Left lung (tissue), 10 donors: ENCODE measurements around the gene MTFR2. TPM values are rescaled to one million over a fixed set of nuclear protein-coding genes. Genes with fewer than 3 reads are reported as not detected.

ENCODE experiments used
- ATAC-seq: fragments of 200-7000 bp; cut with Tn5 transposase; one replicate; pipeline ENCODE4 v1.9.1; 2020; ENCODE audit warnings: moderate library complexity
- DNase-seq, 4 donors: peaks; one replicate each; pipeline ENCODE4 v3.0.0-alpha.2; 2013 to 2020
- H3K27ac ChIP-seq, 2 donors: fragments of 200-600 bp; sonication (generic) in 1 of 2; one replicate each; pipeline versions ENCODE4 v1.5.0 to v1.8.0; 2020 to 2021
- H3K27me3 ChIP-seq, 2 donors: fragments of 200-600 bp; sonication (generic) in 1 of 2; one replicate each; pipeline versions ENCODE4 v1.5.0 to v1.8.0; 2020 to 2021
- H3K36me3 ChIP-seq, 2 donors: fragments of 200-600 bp; sonication (generic) in 1 of 2; one replicate each; pipeline versions ENCODE4 v1.5.0 to v1.8.0; 2020 to 2021
- H3K4me1 ChIP-seq, 2 donors: fragments of 200-600 bp; one replicate each; pipeline ENCODE4 v1.8.0; 2021
- H3K4me3 ChIP-seq, 2 donors: fragments of 200-600 bp; sonication (generic) in 1 of 2; one replicate each; pipeline versions ENCODE4 v1.5.0 to v1.8.0; 2020 to 2021; ENCODE audit warnings: mild to moderate bottlenecking in 1 of 2
- H3K9me3 ChIP-seq, 2 donors: fragments of 200-600 bp; sonication (generic) in 1 of 2; one replicate each; pipeline versions ENCODE4 v1.5.0 to v1.8.0; 2020 to 2021
- CTCF ChIP-seq, 2 donors: fragments of 200-600 bp; sonication (generic) in 1 of 2; IDR thresholded peaks; one replicate each; pipeline versions ENCODE4 v1.5.0 to v1.8.0; 2021; ENCODE audit warnings: antibody characterized with exemption in 2 of 2
- intact Hi-C, 2 donors: fragments of 100-400 bp; cut with DNase I; formaldehyde crosslinking; loops; one replicate each; pipeline versions ENCODE4 v1.11.2 to v1.14.2; 2022
- polyA plus RNA-seq, 6 donors: library from polyadenylated mRNA; unstranded; fragments of 120-200 nt; gene quantifications; one replicate each; pipeline ENCODE4 v1.2.1, GENCODE V29; 2013; ENCODE audit not compliant: insufficient read length in 6 of 6
- total RNA-seq, 2 donors: library from RNA; stranded (reverse); fragmentation: NEBNext Ultra II Directional; extraction: Animal tissue kit (Norgen Biotek cat#: 25700); gene quantifications; one replicate each; pipeline ENCODE4 v1.2.1, GENCODE V29; 2021
- donor health status: DM: no; HTN: yes; CAD: no.
- donor health status: DM: no; HTN: no; CAD: no.

Gene MTFR2
- total and polyA plus RNA-seq, 8 donors: 1.6 to 3.5 (median 2.2) TPM

- Histone ChIP-seq H3K27ac (no peak overlapping the region), H3K9me3 (no peaks in the 10 kb centered on the region), H3K36me3 (peaks cover 0 to 58% of the 10 kb centered on the region in 2 donors), H3K4me3 (no peak overlapping the region), H3K27me3 (no peaks in the 10 kb centered on the region), H3K4me1 (peaks cover 31 to 52% of the 10 kb centered on the region in 2 donors)
- DNase-seq (no peak), ATAC-seq (peak; percentile 25)
- intact Hi-C loops: no loop called here
- TF ChIP-seq CTCF (IDR thresholded peaks at IDR 0.05): no peak
Observed at GRCh38 chr6:136280032-136280609, 30.0 kb upstream of the MTFR2 start.

GRCh38 chr6:136274062-136274461 is 24.0 kb upstream of the MTFR2 start:
- Histone ChIP-seq H3K4me3 (no peak overlapping the region), H3K36me3 (peaks cover 7 to 95% of the 10 kb centered on the region in 2 donors), H3K27ac (no peak overlapping the region), H3K9me3 (no peaks in the 10 kb centered on the region), H3K27me3 (no peaks in the 10 kb centered on the region), H3K4me1 (peaks cover 0 to 5% of the 10 kb centered on the region in 2 donors)
- no peak for DNase-seq
- intact Hi-C loops: no loop called here
- no peak for TF ChIP-seq CTCF (IDR thresholded peaks at IDR 0.05)
- no peak for ATAC-seq

- no peak overlapping the region for H3K27ac ChIP-seq
- no peaks in the 10 kb centered on the region for H3K27me3 ChIP-seq
- H3K9me3 ChIP-seq: no peaks in the 10 kb centered on the region
- peaks cover 0 to 6% of the 10 kb centered on the region in 2 donors for H3K4me1 ChIP-seq
- ATAC-seq (no peak), DNase-seq (no peak)
- H3K4me3 ChIP-seq: no peak overlapping the region
- peaks cover 8 to 97% of the 10 kb centered on the region in 2 donors for H3K36me3 ChIP-seq
- intact Hi-C loops: no loop called here
- no peak for TF ChIP-seq CTCF (IDR thresholded peaks at IDR 0.05)
Observed at GRCh38 chr6:136265101-136265500, 15.0 kb upstream of the MTFR2 start.

GRCh38 chr6:136262940-136263339 is 12.8 kb upstream of the MTFR2 start:
- Histone ChIP-seq H3K27me3 (no peaks in the 10 kb centered on the region), H3K9me3 (no peaks in the 10 kb centered on the region), H3K27ac (no peak overlapping the region), H3K4me1 (peaks cover 0 to 6% of the 10 kb centered on the region in 2 donors), H3K4me3 (no peak overlapping the region), H3K36me3 (peaks cover 0 to 97% of the 10 kb centered on the region in 2 donors)
- no peak for DNase-seq
- intact Hi-C loops: no loop called here
- TF ChIP-seq CTCF (IDR thresholded peaks at IDR 0.05): no peak
- no peak for ATAC-seq

- Histone ChIP-seq H3K4me3 (no peak overlapping the region), H3K36me3 (peaks cover 0 to 41% of the 10 kb centered on the region in 2 donors), H3K27me3 (no peaks in the 10 kb centered on the region), H3K4me1 (peaks cover 0 to 19% of the 10 kb centered on the region in 2 donors), H3K27ac (no peak overlapping the region), H3K9me3 (no peaks in the 10 kb centered on the region)
- DNase-seq (no peak), ATAC-seq (no peak)
- intact Hi-C loops: no loop called here
- TF ChIP-seq CTCF (IDR thresholded peaks at IDR 0.05): no peak
Observed at GRCh38 chr6:136254851-136255466, 4.8 kb upstream of the MTFR2 start.
